Measurements from ENCODE around the gene C1orf167. TPM values are rescaled to one million over a fixed set of nuclear protein-coding genes. Genes with fewer than 3 reads are reported as not detected.

The C1orf167 gene
- total RNA-seq, 2 experiments from 2014 or later, result not detected

- Mint-ChIP-seq H3K9me3 (no peaks in the 10 kb centered on the region), H3K4me3 (no peak overlapping the region), H3K27me3 (no peaks in the 10 kb centered on the region), H3K36me3 (peaks cover 8% of the 10 kb centered on the region), H3K27ac (no peak overlapping the region), H3K4me1 (peaks cover 2% of the 10 kb centered on the region)
- no peak for DNase-seq
Measured at GRCh38 chr1:11836955-11837766, 75.2 kb downstream of the C1orf167 start.

- H3K9me3 Mint-ChIP-seq, result no peaks in the 10 kb centered on the region
- H3K27ac Mint-ChIP-seq, result no peak overlapping the region
- H3K36me3 Mint-ChIP-seq, result peaks cover 6% of the 10 kb centered on the region
- H3K4me3 Mint-ChIP-seq, result no peak overlapping the region
- no peaks in the 10 kb centered on the region for H3K27me3 Mint-ChIP-seq
- peaks cover 2% of the 10 kb centered on the region for H3K4me1 Mint-ChIP-seq
- DNase-seq, result no peak
Measured at GRCh38 chr1:11837767-11838348, 75.9 kb downstream of the C1orf167 start.

GRCh38 chr1:11838349-11839272 lies 76.6 kb downstream of the C1orf167 start:
- no peaks in the 10 kb centered on the region for H3K27me3 Mint-ChIP-seq

More at GRCh38 chr1:11838349-11839272, 76.6 kb downstream of the C1orf167 start:
- no peak overlapping the region for H3K4me3 Mint-ChIP-seq
- H3K36me3 Mint-ChIP-seq, result peaks cover 6% of the 10 kb centered on the region
- DNase-seq, result peak; percentile 71
- H3K9me3 Mint-ChIP-seq, result no peaks in the 10 kb centered on the region
- H3K4me1 Mint-ChIP-seq, result peaks cover 2% of the 10 kb centered on the region
- H3K27ac Mint-ChIP-seq, result no peak overlapping the region

Other genes with a start within 250 kb of the C1orf167 start
- 1 to 10 TPM; 1.5 to 1.7 TPM for gene FBXO2, start 107.8 kb upstream of the C1orf167 start, total RNA-seq
- gene FBXO44, start 107.3 kb upstream of the C1orf167 start, total RNA-seq, result 10 to 100 TPM; 14.4 to 15.9 TPM
- gene FBXO6, start 98.0 kb upstream of the C1orf167 start, total RNA-seq, result 10 to 100 TPM; 15.5 to 16.8 TPM
- gene MAD2L2, start 81.0 kb upstream of the C1orf167 start, total RNA-seq, result 10 to 100 TPM; 71.9 to 72.1 TPM
- under 1 TPM; 0.08 to 0.16 TPM for gene DRAXIN, start 70.5 kb upstream of the C1orf167 start, total RNA-seq
- gene AGTRAP, start 26.1 kb upstream of the C1orf167 start, total RNA-seq, result 10 to 100 TPM; 10.2 to 11.0 TPM
- gene MTHFR, start 43.8 kb downstream of the C1orf167 start, total RNA-seq, result 10 to 100 TPM; 11.0 to 12.2 TPM
- gene CLCN6, start 44.0 kb downstream of the C1orf167 start, total RNA-seq, result 10 to 100 TPM in 1 of 2 experiments, 1 to 10 TPM in 1; 9.6 to 13.3 TPM
- not detected for gene NPPA, start 85.6 kb downstream of the C1orf167 start, total RNA-seq
- not detected for gene NPPB, start 96.8 kb downstream of the C1orf167 start, total RNA-seq
- gene KIAA2013, start 164.2 kb downstream of the C1orf167 start, total RNA-seq, result 10 to 100 TPM; 27.5 to 30.1 TPM
- gene PLOD1, start 172.5 kb downstream of the C1orf167 start, total RNA-seq, result 10 to 100 TPM; 21.9 to 22.5 TPM
- gene MFN2, start 218.3 kb downstream of the C1orf167 start, total RNA-seq, result 10 to 100 TPM; 78.1 to 84.2 TPM